ENCODE results near the gene DNPH1. TPM values are rescaled to one million over a fixed set of nuclear protein-coding genes. Genes with fewer than 3 reads are reported as not detected.

The DNPH1 gene
- total RNA-seq, 6 donors from 2014 or later = 15.7 to 63.4 (median 44.4) TPM

- Histone ChIP-seq H3K4me3 (peak overlapping the region in 2 of 4 donors; percentile 72 to 85), H3K9me3 (no peaks in the 10 kb centered on the region), H3K4me1 (peaks cover 0 to 16% (median 8%) of the 10 kb centered on the region in 4 donors), H3K36me3 (no peaks in the 10 kb centered on the region), H3K27ac (peak overlapping the region in 2 of 4 donors; percentile 68 to 76), H3K27me3 (no peaks in the 10 kb centered on the region)
- no peak for ATAC-seq (ENCODE audit: low FRiP score in 2 of 2)
- DNase-seq = no peak
- WGBS, 2 donors = 83 to 85% methylated on average over 17 of the region's 17 CpGs
- no peak for TF ChIP-seq POLR2AphosphoS5 (IDR thresholded peaks at IDR 0.05)
- TF ChIP-seq CTCF (IDR thresholded peaks at IDR 0.05) = no peak
- TF ChIP-seq EP300 (IDR thresholded peaks at IDR 0.05) = no peak
- TF ChIP-seq POLR2A (IDR thresholded peaks at IDR 0.05) = no peak
These were observed 731 bp upstream of the DNPH1 start for GRCh38 chr6:43229803-43230620.

- no peak for ATAC-seq (ENCODE audit: low FRiP score in 2 of 2)
- DNase-seq = no peak
- Histone ChIP-seq H3K27ac (no peak overlapping the region), H3K4me1 (peaks cover 0 to 24% (median 15%) of the 10 kb centered on the region in 4 donors), H3K27me3 (no peaks in the 10 kb centered on the region), H3K9me3 (no peaks in the 10 kb centered on the region), H3K36me3 (peaks cover 0 to 22% (median 13%) of the 10 kb centered on the region in 4 donors), H3K4me3 (no peak overlapping the region)
- WGBS, 2 donors = 91 to 93% methylated on average over 10 to 11 of the region's 11 CpGs
- TF ChIP-seq CTCF (IDR thresholded peaks at IDR 0.05) (no peak), POLR2A (IDR thresholded peaks at IDR 0.05) (no peak), POLR2AphosphoS5 (IDR thresholded peaks at IDR 0.05) (no peak), EP300 (IDR thresholded peaks at IDR 0.05) (no peak)
These were observed 3.0 kb downstream of the DNPH1 start for GRCh38 chr6:43226192-43226851.

GRCh38 chr6:43223175-43223574 is 6.1 kb downstream of the DNPH1 start:
- no peak for ATAC-seq (ENCODE audit: low FRiP score in 2 of 2)
- DNase-seq = peak in 1 of 2 donors; percentile 58
- Histone ChIP-seq H3K9me3 (no peaks in the 10 kb centered on the region), H3K4me1 (peaks cover 0 to 8% (median 7%) of the 10 kb centered on the region in 4 donors), H3K27ac (no peak overlapping the region), H3K36me3 (peaks cover 0 to 45% (median 28%) of the 10 kb centered on the region in 4 donors), H3K4me3 (no peak overlapping the region), H3K27me3 (no peaks in the 10 kb centered on the region)
- TF ChIP-seq POLR2A (IDR thresholded peaks at IDR 0.05) (no peak), CTCF (IDR thresholded peaks at IDR 0.05) (no peak), EP300 (IDR thresholded peaks at IDR 0.05) (no peak), POLR2AphosphoS5 (IDR thresholded peaks at IDR 0.05) (no peak)
- WGBS, 2 donors = 91 to 93% methylated on average over 6 to 14 of the region's 14 CpGs

GRCh38 chr6:43222418-43223059 is 6.7 kb downstream of the DNPH1 start:
- peaks cover 0 to 8% (median 7%) of the 10 kb centered on the region in 4 donors for H3K4me1 ChIP-seq
- peaks cover 0 to 48% (median 30%) of the 10 kb centered on the region in 4 donors for H3K36me3 ChIP-seq
- peak in 1 of 2 donors; percentile 39 for DNase-seq
- H3K9me3 ChIP-seq = no peaks in the 10 kb centered on the region
- 90 to 92% methylated on average over 14 to 15 of the region's 15 CpGs for WGBS, 2 donors
- ATAC-seq (ENCODE audit: low FRiP score in 2 of 2) = no peak
- no peak overlapping the region for H3K27ac ChIP-seq
- H3K27me3 ChIP-seq = no peaks in the 10 kb centered on the region
- no peak overlapping the region for H3K4me3 ChIP-seq
- TF ChIP-seq CTCF (IDR thresholded peaks at IDR 0.05) (no peak), POLR2AphosphoS5 (IDR thresholded peaks at IDR 0.05) (no peak), POLR2A (IDR thresholded peaks at IDR 0.05) (no peak), EP300 (IDR thresholded peaks at IDR 0.05) (no peak)

Data from upper lobe of left lung (tissue), 6 donors.